ENCODE results near the gene MASP1. TPM values are rescaled to one million over a fixed set of nuclear protein-coding genes. Genes with fewer than 3 reads are reported as not detected.

MASP1 gene
- total RNA-seq (397 and 507 TPM in 2 replicates), polyA plus RNA-seq (428 and 517 TPM in 2 replicates)

DNA sequence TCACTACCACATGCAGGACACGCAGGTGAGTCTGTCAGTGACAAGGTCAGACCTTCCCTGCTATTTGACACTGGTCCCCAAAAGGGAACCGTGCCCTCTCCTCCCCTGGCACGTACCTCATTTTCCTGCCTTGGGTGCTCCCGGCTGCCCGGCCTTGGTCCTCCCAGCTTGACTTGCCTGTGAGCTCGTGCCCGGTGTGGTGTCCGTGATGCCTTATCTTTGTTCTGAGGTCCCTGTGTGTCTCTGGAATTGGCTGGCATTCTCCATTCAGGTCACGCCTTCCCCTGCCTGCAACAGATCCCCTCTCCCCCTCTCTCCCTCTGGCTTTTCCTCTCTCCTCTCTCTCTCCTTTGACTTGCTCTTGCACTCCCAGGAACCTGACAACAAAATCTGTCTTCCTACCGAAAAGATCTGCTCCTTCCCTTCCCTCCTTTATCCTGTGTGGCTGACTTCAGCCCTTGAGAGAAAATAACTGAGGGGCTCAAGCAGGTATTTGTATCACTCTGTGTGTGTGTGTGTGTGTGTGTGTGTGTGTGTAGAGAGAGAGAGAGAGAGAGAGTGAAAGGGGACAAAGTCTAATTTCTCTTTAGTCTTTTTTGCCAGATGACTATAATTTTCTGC is at the start of gene MASP1:
Gene MASP1, minus strand, starts transcription at position 226 of the 621 bp plus-strand sequence. Its CDS starts 105 bp downstream, at position 121.
- DNase-seq (ENCODE audit: low read depth in 1 of 2, low spot score in 1 of 2): peak in 1 of 2 donors; percentile 77
- no peaks in the 10 kb centered on the region for H3K9me3 ChIP-seq (ENCODE audit: low read depth)
- TF ChIP-seq, protein P1, sequence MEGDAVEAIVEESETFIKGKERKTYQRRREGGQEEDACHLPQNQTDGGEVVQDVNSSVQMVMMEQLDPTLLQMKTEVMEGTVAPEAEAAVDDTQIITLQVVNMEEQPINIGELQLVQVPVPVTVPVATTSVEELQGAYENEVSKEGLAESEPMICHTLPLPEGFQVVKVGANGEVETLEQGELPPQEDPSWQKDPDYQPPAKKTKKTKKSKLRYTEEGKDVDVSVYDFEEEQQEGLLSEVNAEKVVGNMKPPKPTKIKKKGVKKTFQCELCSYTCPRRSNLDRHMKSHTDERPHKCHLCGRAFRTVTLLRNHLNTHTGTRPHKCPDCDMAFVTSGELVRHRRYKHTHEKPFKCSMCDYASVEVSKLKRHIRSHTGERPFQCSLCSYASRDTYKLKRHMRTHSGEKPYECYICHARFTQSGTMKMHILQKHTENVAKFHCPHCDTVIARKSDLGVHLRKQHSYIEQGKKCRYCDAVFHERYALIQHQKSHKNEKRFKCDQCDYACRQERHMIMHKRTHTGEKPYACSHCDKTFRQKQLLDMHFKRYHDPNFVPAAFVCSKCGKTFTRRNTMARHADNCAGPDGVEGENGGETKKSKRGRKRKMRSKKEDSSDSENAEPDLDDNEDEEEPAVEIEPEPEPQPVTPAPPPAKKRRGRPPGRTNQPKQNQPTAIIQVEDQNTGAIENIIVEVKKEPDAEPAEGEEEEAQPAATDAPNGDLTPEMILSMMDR (IDR thresholded peaks at IDR 0.05; ENCODE audit: low read depth, low read length): no peak
- peaks cover 61% of the 10 kb centered on the region for H3K4me1 ChIP-seq (ENCODE audit: low read depth)
- peak within 1 kb of the TSS; percentile 63 for H3K4me3 ChIP-seq
- H3K27ac ChIP-seq: peak within 1 kb of the TSS; percentile 92
- no peaks in the 10 kb centered on the region for H3K27me3 ChIP-seq
- no peaks in the 10 kb centered on the region for H3K36me3 ChIP-seq

- no peaks in the 10 kb centered on the region for H3K27me3 ChIP-seq
- no peak overlapping the region for H3K27ac ChIP-seq
- TF ChIP-seq, protein P1 (IDR thresholded peaks at IDR 0.05; ENCODE audit: low read depth, low read length): no peak
- peak in 1 of 2 donors; percentile 21 for DNase-seq (ENCODE audit: low read depth in 1 of 2, low spot score in 1 of 2)
- H3K36me3 ChIP-seq: no peaks in the 10 kb centered on the region
- H3K4me1 ChIP-seq (ENCODE audit: low read depth): no peaks in the 10 kb centered on the region
- no peak overlapping the region for H3K4me3 ChIP-seq
- no peaks in the 10 kb centered on the region for H3K9me3 ChIP-seq (ENCODE audit: low read depth)
Measured at GRCh38 chr3:187340578-187340977, 49.0 kb upstream of the MASP1 start.

GRCh38 chr3:187336322-187336721 is 44.8 kb upstream of the MASP1 start:
- TF ChIP-seq, protein P1 (IDR thresholded peaks at IDR 0.05; ENCODE audit: low read depth, low read length): no peak
- DNase-seq (ENCODE audit: low read depth in 1 of 2, low spot score in 1 of 2): no peak
- H3K9me3 ChIP-seq (ENCODE audit: low read depth): no peaks in the 10 kb centered on the region

DNA sequence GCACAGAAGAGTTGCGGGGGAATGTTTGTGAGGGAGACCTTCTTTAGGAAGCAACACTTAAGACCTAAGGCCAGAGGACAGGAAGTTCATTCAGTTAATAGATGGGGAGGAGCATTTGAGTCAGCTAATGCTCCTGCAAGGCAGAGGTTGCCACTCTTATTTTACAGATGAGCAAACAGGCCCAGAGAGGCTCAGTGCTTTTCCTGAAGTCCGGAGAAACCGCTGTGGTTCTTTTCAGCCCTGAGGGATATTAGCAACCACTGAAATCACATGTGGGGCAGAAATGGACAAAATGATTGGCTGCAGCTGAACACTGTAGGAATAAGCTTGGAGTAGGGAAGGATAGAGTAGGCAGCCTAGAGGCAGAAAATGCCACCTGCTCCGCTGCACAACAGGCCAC is 43.4 kb upstream of the MASP1 start:
- Histone ChIP-seq H3K27me3 (no peaks in the 10 kb centered on the region), H3K9me3 (ENCODE audit: low read depth) (no peaks in the 10 kb centered on the region), H3K36me3 (no peaks in the 10 kb centered on the region), H3K27ac (no peak overlapping the region), H3K4me3 (no peak overlapping the region), H3K4me1 (ENCODE audit: low read depth) (no peaks in the 10 kb centered on the region)
- TF ChIP-seq, protein P1 (IDR thresholded peaks at IDR 0.05; ENCODE audit: low read depth, low read length): no peak
- DNase-seq (ENCODE audit: low read depth in 1 of 2, low spot score in 1 of 2): no peak

More at GRCh38 chr3:187336322-187336721, 44.8 kb upstream of the MASP1 start:
- Histone ChIP-seq H3K4me1 (ENCODE audit: low read depth) (no peaks in the 10 kb centered on the region), H3K27me3 (no peaks in the 10 kb centered on the region), H3K36me3 (no peaks in the 10 kb centered on the region), H3K27ac (no peak overlapping the region), H3K4me3 (no peak overlapping the region)

DNA sequence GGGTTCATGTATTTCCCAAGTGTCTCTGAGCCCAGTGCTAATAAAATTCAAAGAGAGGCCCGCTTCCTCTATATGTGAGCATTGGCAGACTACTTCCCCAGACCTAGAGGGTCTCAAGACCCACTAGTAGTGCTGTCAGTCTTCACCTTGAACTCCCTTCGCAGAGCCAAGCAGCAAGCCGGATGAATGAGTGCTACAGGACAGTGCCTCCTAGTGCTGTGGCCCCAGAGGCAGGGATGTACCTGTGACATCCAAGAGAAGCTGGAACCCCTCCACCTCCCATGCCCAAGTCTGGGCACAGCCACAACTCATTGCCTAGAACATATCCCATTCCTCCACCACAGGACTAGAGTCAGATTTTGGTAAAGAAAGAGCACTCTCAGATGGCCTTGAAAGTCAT is 37.2 kb upstream of the MASP1 start:
- no peaks in the 10 kb centered on the region for H3K27me3 ChIP-seq
- no peak for DNase-seq (ENCODE audit: low read depth in 1 of 2, low spot score in 1 of 2)
- TF ChIP-seq, protein P1 (IDR thresholded peaks at IDR 0.05; ENCODE audit: low read depth, low read length): no peak
- H3K9me3 ChIP-seq (ENCODE audit: low read depth): no peaks in the 10 kb centered on the region
- no peaks in the 10 kb centered on the region for H3K36me3 ChIP-seq
- no peak overlapping the region for H3K4me3 ChIP-seq
- H3K27ac ChIP-seq: no peak overlapping the region
- no peaks in the 10 kb centered on the region for H3K4me1 ChIP-seq (ENCODE audit: low read depth)
